HG02852 (cell line): ENCODE data around the gene RDH13.
"Not testable (repeated sequence)": the region's sequence is repeated elsewhere in the genome, so short reads cannot be mapped to it uniquely, and the experiment has no call there.

Experiments used
- ATAC-seq: cut with Tn5 transposase; IDR thresholded peaks from one replicate; pipeline ENCODE4 v1.9.1; 2021; ENCODE audit warnings: mild to moderate bottlenecking, moderate library complexity; ENCODE audit not compliant: unreplicated experiment

The RDH13 gene, protein sequence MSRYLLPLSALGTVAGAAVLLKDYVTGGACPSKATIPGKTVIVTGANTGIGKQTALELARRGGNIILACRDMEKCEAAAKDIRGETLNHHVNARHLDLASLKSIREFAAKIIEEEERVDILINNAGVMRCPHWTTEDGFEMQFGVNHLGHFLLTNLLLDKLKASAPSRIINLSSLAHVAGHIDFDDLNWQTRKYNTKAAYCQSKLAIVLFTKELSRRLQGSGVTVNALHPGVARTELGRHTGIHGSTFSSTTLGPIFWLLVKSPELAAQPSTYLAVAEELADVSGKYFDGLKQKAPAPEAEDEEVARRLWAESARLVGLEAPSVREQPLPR

DNA sequence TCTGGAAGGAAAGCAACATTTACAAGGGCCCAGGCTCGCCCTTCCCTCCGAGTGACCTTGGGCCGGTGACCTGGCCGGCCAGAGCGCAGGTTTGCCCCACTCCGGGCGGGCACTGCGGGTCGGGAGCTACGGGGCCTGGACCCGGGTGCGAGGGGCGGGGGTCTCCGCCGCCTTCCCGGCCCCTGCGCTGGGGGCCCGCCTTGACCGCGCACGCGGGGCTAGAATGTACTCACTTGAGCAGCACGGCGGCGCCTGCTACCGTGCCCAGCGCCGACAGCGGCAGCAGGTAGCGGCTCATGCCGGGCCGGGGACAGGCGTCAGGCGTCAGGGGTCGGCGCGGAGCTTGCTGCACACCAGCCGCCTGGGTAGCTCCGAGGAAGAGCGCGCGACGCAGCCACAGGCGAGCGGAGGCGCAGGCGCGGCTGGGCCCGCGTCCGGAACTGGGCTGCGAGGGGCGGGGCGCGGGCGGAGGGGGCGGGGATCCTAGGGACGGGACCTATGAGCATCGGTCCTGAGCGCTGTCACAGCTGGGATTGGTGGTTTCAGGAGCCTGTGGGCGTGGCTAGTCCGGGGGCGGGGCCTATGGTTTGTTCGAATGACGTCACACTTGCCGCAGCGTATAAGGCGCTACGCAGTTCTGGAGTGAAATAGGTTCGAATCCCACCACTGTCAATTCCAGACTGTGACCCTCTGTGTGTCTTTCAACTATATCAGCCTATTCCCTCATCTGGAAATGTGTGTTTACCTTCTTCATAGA, at the start of gene RDH13:
Gene RDH13 (minus strand): TSS at position 414 of the 757 bp plus-strand sequence. CDS start 116 bp downstream, at position 298.
- peak; percentile 93 for ATAC-seq

DNA sequence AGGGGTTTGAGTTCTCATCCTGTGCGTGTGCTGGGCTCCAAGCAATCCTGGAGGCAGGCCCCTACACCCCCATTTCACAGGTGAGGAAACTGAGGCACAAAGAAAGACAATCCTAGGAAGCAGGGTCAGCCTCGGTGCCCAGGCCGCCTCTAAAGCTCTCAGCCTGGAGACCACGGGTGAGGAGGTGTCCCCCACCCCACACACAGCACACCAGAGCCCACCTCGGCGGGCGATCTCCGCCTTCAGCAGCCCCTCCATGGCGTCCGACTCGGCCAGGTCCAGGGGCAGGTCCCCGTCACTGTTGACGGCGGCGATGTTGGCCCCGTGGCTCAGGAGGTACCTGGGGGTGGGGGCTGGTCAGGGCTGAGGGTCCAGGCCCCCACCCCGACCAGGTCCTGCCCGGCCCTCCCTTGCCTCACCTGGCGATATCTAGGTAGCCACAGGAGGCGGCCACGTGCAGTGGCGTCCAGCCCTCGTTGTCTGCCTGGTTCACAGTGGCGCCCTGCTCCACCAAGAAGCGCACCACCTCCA, 49.4 kb upstream of the RDH13 start:
- no peak for ATAC-seq

DNA sequence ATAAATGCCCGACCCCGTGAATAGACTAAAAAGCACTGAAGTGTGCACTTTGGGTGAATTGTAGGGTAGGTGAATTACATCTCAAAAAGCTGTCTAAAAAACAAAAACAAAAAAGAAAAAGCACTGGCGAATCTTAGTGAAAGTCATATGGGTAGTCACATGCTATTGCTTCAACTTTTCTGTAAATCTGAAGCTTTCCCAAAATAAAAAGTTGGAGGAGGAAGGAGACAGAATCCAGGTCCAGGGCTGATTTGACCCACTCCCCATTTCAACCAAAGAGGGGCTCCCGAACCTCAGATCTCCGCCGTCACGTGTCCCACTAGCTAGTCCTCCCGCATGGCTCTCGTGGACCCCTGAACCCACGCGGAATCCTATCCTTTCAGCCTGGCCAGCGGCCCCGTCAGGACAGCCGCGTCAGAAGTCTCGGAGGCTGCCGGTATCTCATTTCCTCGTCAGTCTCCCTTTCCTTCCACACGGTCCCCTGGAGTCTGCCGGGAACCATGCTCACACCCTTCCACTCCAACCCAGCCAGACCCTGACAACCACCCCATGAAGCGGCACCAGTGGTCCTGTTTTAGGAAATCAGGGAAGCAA, 48.4 kb upstream of the RDH13 start:
- no peak for ATAC-seq

DNA sequence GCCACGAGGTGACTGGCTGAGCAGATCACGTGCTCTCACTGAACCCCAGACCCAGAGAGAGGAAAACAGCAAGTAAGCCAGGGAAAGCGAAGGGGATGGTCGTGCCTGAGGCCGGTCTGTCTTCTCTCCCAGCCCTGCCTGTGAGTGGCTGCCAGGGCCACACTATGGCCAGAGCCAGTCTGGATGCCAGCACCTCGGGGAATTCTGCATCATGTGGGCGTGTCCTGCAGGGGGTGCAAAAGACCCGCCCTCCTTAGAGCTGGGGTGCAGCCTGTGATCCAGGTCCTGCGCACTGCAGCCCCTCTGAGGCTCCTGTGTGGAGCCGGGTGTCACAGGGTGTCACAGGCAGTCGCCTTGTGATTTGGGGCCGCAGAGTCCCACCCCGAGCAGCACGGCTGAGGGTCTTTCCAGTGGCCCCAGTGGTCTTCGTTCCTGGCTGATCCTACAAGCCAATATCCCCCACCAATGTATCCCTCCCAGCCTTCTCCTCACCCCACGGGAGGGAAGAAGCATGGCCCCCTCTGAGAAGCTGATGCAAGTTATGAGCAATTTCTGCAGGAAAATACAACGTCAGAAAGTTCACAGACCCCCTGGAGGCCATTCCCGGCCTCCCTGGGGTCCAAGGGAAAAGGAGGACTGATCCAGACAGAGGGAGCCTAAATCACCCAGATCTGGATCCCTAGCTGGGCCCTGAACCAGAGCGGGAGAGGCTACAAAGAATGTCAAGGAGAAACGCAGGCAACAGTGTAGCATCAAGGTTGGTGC, 46.8 kb upstream of the RDH13 start:
- no peak for ATAC-seq

DNA sequence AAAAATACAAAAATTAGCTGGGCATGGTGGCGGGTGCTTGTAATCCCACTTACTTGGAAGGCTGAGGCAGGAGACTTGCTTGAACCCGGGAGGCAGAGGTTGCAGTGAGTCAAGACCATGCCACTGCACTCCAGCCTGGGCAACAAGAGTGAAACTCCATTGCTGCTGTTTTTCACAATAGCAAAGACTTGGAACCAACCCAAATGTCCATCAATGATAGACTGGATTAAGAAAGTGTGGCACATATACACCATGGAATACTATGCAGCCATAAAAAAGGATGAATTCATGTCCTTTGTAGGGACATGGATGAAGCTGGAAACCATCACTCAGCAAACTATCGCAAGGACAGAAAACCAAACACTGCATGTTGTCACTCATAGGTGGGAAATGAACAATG, 44.3 kb upstream of the RDH13 start:
- ATAC-seq, result not testable (repeated sequence)

DNA sequence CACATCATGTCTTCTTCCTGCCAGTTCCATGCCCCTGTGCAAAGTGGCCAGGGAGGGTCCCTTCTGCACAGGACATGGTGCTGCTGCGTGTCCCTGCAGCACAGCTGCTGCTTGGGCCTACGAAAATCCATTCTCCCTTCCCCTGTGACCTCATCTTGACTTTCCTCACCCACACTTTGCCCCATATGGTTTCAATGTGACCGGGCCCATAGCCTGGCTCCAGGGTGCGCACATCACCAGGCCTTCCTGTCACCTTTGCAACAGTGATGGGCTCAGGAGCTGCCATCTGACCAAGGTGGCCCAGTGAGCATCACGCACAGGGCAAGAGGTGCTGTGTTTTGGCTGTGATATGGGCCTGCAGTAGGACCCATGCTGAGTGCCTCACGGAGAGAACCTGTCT, 43.6 kb upstream of the RDH13 start:
- no peak for ATAC-seq

DNA sequence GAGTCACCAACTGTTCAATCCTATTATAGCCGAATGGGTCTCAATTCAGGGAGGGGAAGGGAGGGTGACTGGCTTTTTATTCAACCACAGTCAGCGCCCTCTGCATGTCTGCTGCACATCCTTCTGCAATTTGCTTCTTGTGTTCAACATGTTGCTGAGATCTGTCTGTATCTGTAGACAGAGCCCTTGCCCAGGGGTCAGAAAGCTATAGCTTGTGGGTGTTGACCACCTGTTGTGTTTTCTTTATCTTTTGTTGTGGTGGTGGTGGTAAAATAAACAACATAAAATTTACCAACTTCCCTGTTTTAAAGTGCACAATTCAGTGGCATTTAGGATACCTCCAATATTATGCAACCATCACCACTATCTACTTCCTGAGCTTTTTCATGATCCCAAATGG, 42.3 kb upstream of the RDH13 start:
- no peak for ATAC-seq

DNA sequence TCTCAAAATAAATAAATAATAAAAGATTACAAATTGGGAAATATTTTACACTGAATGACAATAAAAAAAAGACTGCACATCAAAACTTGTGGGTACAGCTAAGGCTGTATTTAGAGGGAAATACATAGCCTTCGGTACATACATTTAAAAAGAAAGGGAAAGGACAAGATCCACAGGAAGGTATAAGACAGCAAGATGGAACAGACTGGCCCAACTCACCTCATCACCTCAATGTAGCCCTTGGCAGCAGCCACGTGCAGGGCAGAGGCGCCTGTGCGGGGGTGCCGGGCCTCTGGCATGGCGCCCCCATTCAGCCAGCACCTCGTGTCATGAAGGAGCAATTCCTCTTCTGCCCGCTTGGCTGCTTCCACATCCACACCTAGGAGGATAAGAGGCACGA, 40.2 kb upstream of the RDH13 start:
- ATAC-seq, result no peak

DNA sequence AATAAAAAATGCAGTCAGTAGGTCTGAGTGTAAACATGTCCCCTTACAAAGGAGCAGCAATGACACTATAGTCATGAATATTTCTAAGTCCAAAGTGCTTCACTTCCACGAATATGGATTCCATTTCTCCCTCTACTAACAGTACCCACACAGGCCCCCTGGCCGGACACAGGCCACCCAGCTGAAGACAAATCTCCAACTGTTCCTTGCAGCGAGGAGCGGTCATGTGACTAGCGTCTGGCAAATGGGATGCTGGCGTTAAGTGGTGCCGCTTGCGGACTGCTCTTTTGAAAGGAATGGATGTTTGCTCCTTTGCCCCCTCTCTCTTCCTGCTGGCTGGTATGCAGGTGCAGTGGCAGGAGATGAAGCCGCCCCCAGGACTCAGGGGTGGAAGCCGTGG, 38.3 kb upstream of the RDH13 start:
- ATAC-seq, result no peak

DNA sequence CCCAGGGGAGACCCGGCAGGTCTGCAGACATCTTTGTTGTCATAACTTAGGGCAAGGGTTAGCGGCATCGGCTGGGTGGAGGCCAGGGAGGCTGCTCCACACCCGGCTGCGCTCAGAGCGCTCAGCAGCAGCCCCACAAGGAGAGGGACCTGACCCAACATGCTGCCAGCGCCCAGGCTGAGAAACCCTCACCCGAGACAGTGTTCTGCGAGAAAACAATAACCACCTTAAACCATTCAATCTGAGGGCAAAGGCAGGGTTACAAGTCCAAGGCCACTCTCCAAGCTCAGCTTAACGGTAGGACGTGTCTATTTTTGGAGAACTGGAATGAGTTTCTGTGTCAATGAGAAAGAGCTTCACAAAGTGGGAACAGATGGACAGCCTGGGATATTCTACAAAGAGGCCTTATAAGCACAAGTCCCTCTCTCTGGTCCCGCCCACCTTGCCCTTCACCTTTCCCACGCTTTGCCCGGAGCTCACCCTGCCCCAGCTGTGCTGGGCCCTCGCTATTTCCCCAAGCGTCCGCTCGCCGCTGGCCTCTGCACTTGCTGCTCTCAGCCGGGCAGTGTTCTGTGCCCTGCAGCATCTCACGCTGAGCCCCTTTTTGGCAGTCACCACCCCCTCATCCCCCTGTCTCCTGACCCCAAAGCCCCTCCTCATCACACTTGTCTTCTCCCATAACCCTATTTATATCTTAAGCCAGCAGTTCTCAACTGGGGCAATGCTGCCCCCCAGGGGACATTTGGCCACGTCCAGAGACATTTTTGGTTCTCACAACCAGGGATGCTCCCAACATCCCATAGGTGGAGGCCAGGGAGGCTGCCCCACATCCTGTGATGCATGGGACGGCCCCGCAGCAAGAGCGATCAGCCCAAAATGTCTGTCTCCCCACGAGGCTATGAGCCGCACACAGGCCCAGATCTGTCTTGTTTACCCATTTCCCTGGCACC, 36.9 kb upstream of the RDH13 start:
- ATAC-seq, result no peak

DNA sequence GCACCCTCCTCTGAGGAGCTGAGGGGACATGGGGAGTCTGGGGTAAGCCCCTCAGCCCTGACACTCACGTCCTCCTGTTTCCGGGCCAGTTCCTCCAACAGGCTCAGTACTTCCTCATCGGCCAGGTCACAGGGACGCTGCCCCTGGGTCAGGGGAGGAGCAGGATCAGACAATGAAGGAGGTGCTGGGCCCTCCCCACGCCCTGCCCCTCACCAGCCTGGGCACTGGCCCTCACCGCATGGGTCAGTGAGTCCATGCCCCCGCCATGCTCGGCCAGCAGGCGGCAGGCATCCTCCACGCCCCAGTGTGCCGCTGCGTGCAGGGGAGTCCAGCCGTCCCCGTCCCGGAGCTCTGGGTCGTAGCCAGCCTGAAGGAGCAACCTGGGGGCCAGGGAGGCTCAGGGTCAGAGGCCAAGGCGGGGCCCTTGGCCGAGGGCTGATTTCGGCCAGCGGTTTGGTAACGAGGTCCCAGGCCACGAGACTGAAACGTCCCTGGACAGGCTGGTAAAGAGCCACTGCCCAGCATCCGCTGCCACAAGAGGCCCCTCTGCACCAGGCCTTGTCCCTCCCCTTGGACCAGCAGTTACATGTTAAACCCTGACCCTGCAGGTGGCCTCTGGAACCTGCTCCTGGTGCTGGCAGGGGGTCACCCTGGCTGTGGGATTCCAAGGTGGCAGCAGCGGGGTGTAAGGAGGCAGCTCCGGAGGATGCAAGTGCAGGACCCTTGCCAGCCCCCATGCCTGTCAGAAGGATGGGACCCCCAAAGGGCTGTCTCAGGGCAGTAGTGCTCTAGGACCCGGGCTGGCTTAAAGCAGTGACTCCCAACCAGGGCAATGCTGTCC, 36.0 kb upstream of the RDH13 start:
- no peak for ATAC-seq

DNA sequence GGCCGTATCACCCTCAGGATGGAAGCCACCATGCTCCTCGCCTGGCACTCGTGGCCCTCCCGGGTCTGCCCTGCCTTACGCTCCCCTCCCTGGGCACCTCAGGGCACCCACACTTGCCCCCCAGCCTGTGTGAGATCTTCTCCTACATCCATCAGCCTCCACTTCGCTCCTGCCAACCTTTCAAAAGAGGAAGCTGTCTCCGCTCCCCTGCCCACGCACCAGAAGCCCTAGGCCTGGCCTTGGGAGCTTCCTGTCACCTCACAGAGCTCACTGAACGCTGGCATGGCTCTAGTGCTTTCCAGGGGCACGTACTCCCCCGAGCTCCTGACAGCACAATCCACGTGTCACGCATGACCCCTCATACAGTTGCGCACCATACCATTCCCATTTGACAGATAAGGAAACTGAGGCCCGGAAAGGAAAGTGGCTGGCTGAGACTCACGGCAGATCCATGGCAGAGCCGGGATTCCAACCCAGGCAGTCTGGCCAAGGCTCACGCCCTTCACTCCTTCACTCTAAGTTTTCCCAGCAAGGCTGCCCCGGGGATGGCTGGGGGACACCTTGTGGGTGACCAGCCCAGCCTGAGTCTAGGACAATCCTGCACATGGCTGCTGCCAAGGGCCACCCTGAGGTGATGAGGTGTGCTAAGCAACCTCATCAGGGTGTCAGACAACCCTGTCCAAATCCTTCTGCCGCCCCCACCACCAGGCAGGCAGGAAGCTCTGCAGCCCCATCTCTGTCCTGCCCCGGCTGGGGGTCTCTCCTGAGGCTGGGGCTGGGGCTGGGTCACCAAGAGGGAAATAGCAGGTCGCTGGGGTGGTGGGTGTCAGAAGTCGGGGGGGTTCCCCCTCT, 35.1 kb upstream of the RDH13 start:
- ATAC-seq, result no peak

DNA sequence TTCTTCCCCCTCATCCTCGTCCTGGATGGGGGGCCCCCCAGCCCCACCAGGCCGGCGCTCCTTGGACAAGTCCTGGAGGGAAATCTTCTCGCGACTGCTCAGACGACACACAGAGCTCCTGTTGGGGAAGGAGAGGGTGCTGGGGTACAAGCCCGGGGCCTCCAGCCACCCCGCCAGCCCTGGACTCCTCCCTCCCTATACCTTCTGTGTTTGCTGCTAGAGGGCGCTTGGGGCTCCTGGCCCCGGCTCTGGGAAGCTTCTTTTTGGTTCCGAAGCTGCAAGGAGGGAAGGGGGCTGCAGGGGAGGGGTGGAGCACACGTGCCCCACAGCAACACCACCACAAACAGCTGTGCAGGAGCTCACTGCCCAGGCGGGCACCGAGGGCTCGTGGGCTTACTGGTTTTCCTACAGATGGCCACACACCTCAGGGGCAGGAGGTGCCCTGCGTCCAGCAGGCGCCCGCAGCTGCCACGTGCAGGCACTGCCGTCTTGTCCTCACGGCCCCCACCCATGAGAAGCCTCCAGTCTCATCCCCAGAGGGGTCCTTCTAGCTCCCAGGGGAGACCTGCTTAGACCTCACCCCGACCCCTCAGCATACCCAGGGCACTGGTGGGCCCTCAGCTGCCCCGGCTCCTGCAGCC, 33.2 kb upstream of the RDH13 start:
- no peak for ATAC-seq

DNA sequence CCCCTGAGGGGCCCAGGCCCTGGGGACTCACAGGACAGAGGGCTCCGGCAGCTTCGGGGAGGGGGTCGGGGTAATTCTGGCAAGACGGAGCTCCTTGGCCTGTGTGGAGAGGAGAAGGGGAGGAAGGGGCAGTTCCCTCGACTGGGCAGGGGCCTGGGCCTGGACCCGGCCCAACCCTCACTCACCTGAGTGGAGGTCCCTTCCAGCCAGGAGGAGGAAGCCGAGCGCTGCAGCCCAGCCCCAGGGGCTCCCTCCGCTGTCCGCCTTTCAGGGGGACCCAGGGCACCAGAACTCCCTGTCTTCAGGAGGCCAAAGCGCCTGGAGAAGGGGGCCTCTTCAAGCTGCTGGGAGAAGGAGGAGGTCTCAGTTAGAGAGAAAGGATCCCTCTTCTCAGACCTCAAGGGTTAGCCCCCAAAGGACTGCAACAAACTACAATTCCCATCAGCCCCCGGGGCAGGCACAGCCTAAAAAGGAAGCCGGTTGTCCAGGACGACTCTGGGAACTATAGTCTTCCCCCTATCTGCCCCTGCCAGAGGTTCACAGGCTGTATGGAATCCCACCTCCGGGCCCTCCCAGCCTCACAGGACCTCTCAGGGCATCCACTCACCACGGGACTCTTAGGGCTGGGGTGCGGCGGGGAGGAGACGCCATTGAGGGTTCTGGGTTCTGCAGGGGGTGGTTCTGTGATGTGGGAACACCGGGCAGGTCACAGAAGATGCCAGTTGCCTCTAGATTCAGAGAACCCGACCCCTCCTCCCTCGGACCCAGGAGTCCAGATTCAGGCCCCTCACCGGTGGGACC, 32.5 kb upstream of the RDH13 start:
- ATAC-seq, result no peak

DNA sequence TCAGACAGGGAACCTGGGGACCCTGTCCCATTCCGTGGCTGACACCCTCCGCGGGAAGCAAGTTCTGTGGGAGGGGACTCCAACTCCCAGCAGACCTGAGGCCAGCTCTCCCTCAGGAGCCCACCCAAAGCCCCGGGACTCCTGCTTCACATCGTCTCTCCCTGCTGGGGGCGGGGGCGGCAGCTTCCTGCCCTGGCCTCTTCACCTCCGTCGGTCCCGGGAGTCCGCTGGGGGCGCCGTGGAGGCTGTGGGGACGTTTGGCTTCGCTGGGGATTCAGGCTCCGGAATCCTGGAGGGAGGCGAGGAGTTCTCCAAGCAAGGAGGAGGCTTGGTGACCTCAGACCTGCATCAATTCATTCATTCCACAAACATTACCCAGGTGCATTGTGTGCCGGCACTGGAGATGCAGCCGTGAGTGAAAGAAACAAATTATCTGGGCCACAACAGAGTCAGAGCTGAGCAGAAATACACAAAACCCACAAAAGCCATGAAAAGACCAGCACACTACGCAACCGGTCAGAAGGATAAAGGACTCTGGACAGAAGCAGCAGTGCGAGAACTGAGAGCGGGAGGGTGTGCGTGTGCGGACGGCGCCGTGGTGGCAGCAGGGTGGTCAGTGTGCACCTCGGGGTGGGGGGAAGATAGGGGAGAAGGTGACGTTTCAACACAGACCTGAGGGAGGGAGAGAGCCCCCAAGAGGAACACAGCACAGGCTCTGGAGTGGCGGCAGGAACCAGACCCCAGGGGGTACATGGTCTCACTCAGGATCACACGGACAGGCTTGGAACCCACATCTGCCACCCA, 31.7 kb upstream of the RDH13 start:
- no peak for ATAC-seq
